Astrocyte of the cerebellum (primary cell): ENCODE measurements around the gene SURF6.
"Not testable (repeated sequence)": the region's sequence is repeated elsewhere in the genome, so short reads cannot be mapped to it uniquely, and the experiment has no call there.

ENCODE experiments used
- DNase-seq: peaks from one replicate; pipeline ENCODE4 v3.0.0-alpha.2; 2011; ENCODE audit warnings: low read depth
- H3K4me3 ChIP-seq: 2 replicates; pipeline ENCODE4 v1.5.1; 2011; ENCODE audit warnings: mild to moderate bottlenecking, low read depth, low read length, moderate library complexity
- CTCF ChIP-seq: IDR thresholded peaks from 2 replicates; pipeline ENCODE4 v1.5.1; 2012; ENCODE audit warnings: low read length, low read depth, moderate library complexity, mild to moderate bottlenecking; ENCODE audit errors: missing control alignments
- in situ Hi-C: cut with HindIII; loops from 2 replicates; pipeline ENCODE4 v1.10.0; 2017; ENCODE audit warnings: low sequenced_read_pairs

The SURF6 gene

GRCh38 chr9:133339641-133340040, 3.7 kb upstream of the SURF6 start:
- in situ Hi-C loops = no loop called here
- H3K4me3 ChIP-seq = no peak overlapping the region
- DNase-seq = no peak
- no peak for TF ChIP-seq CTCF

- H3K4me3 ChIP-seq = peak overlapping the region; percentile 94
- in situ Hi-C loops, DNase-seq: not testable (repeated sequence)
Measured at GRCh38 chr9:133334888-133335287, 1.1 kb downstream of the SURF6 start.

- in situ Hi-C loops = no loop called here
- no peak for DNase-seq
- TF ChIP-seq CTCF = no peak
- H3K4me3 ChIP-seq = no peak overlapping the region
Measured at GRCh38 chr9:133334161-133334560, 1.8 kb downstream of the SURF6 start.

GRCh38 chr9:133333566-133333965, 2.4 kb downstream of the SURF6 start:
- in situ Hi-C loops = no loop called here
- H3K4me3 ChIP-seq = no peak overlapping the region
- no peak for DNase-seq
- no peak for TF ChIP-seq CTCF

GRCh38 chr9:133333011-133333410, 3.0 kb downstream of the SURF6 start:
- H3K4me3 ChIP-seq = no peak overlapping the region
- in situ Hi-C loops = no loop called here
- no peak for DNase-seq
- TF ChIP-seq CTCF = no peak

GRCh38 chr9:133332381-133332730, 3.6 kb downstream of the SURF6 start:
- H3K4me3 ChIP-seq = no peak overlapping the region
- in situ Hi-C loops = no loop called here

More at GRCh38 chr9:133332381-133332730, 3.6 kb downstream of the SURF6 start:
- no peak for TF ChIP-seq CTCF
- no peak for DNase-seq
